SU-DHL-6 (cell line): ENCODE results near the gene ACAD11.

Experiments
- CTCF ChIP-seq: fragments of 200-600 bp; sonication (generic); IDR thresholded peaks from one replicate; pipeline ENCODE4 v1.5.1; 2017; ENCODE audit warnings: antibody characterized with exemption, mild to moderate bottlenecking, low read length, moderate library complexity; ENCODE audit not compliant: insufficient read depth, poor library complexity, severe bottlenecking
- EZH2phosphoT487 ChIP-seq: fragments of 200-600 bp; sonication (generic), shearing (Covaris generic); conservative IDR thresholded peaks from 2 replicates; pipeline ENCODE4 v1.6.1; 2018; ENCODE audit warnings: mild to moderate bottlenecking, antibody characterized with exemption, low read length, moderate library complexity, mixed read lengths

GRCh38 chr3:132530624-132531023, 129.0 kb downstream of the ACAD11 start:
- no peak for TF ChIP-seq CTCF
- no peak for TF ChIP-seq EZH2phosphoT487
